Measurements from ENCODE around the gene CTDP1.

CTDP1 gene

GRCh38 chr18:79768745-79769144 lies 89.1 kb downstream of the CTDP1 start:
- H4K8ac ChIP-seq (ENCODE audit: low read length) = no peak overlapping the region
- no peak overlapping the region for H3K14ac ChIP-seq (ENCODE audit: low read length in 2 of 2)
- no peaks in the 10 kb centered on the region for H3K79me1 ChIP-seq (replicated peaks; ENCODE audit: low read length, poor library complexity, severe bottlenecking)
- no peak overlapping the region for H3K27ac ChIP-seq (ENCODE audit: low read length, poor library complexity, severe bottlenecking)
- no peak overlapping the region for H2BK5ac ChIP-seq (ENCODE audit: low read depth, low read length, poor library complexity, severe bottlenecking)
- no peak overlapping the region for H3K4ac ChIP-seq (ENCODE audit: low read depth in 1 of 2, low read length in 2 of 2)
- no peak overlapping the region for H3K4me3 ChIP-seq (ENCODE audit: insufficient read depth in 1 of 2, low read depth in 1 of 2, low read length in 2 of 2)
- no peak overlapping the region for H3K23ac ChIP-seq (ENCODE audit: low read length in 2 of 2)
- no peak overlapping the region for H4K91ac ChIP-seq (ENCODE audit: low read length)
- 83% methylated on average over 2 of the region's 3 CpGs for WGBS
- no peak for DNase-seq
- H3K9me3 ChIP-seq (ENCODE audit: control insufficient read depth, low read length) = peaks cover 23% of the 10 kb centered on the region
- H2BK12ac ChIP-seq (ENCODE audit: low read length in 2 of 2) = no peak overlapping the region
- H2BK120ac ChIP-seq (ENCODE audit: low read depth, low read length) = no peak overlapping the region
- H2AK5ac ChIP-seq (ENCODE audit: low read length, severe bottlenecking) = no peak overlapping the region
- H3K36me3 ChIP-seq (ENCODE audit: control insufficient read depth in 1 of 2, insufficient read depth in 2 of 2, low read depth in 1 of 2, low read length in 2 of 2) = no peaks in the 10 kb centered on the region
- no peaks in the 10 kb centered on the region for H3K4me1 ChIP-seq (ENCODE audit: control insufficient read depth, insufficient read depth, low read depth, low read length)
- H3K4me2 ChIP-seq (ENCODE audit: low read length, poor library complexity, severe bottlenecking) = no peak overlapping the region
- H2BK15ac ChIP-seq (ENCODE audit: low read depth, poor library complexity, severe bottlenecking) = no peak overlapping the region
- no peak overlapping the region for H3K9ac ChIP-seq (ENCODE audit: low read length)
- H3K18ac ChIP-seq (ENCODE audit: low read depth in 1 of 2, low read length in 2 of 2) = no peak overlapping the region
- H2AFZ ChIP-seq (ENCODE audit: low read depth, low read length) = no peak overlapping the region
- peaks cover 0 to 15% of the 10 kb centered on the region in 2 experiments for H3K27me3 ChIP-seq (ENCODE audit: control insufficient read depth in 1 of 2, insufficient read depth in 1 of 2, low read length in 2 of 2)

GRCh38 chr18:79769698-79770500 lies 90.3 kb downstream of the CTDP1 start:
- WGBS = 88% methylated on average over 28 of the region's 31 CpGs
- Histone ChIP-seq H2BK120ac (ENCODE audit: low read depth, low read length) (no peak overlapping the region), H3K79me1 (replicated peaks; ENCODE audit: low read length, poor library complexity, severe bottlenecking) (no peaks in the 10 kb centered on the region), H3K4ac (ENCODE audit: low read depth in 1 of 2, low read length in 2 of 2) (no peak overlapping the region), H2BK5ac (ENCODE audit: low read depth, low read length, poor library complexity, severe bottlenecking) (no peak overlapping the region), H2BK12ac (ENCODE audit: low read length in 2 of 2) (no peak overlapping the region), H3K9ac (ENCODE audit: low read length) (no peak overlapping the region), H3K27me3 (ENCODE audit: control insufficient read depth in 1 of 2, insufficient read depth in 1 of 2, low read length in 2 of 2) (peaks cover 0 to 15% of the 10 kb centered on the region in 2 experiments), H2AFZ (ENCODE audit: low read depth, low read length) (no peak overlapping the region), H2BK15ac (ENCODE audit: low read depth, poor library complexity, severe bottlenecking) (no peak overlapping the region), H4K8ac (ENCODE audit: low read length) (no peak overlapping the region), H3K23ac (ENCODE audit: low read length in 2 of 2) (no peak overlapping the region), H3K18ac (ENCODE audit: low read depth in 1 of 2, low read length in 2 of 2) (no peak overlapping the region), H3K4me3 (ENCODE audit: insufficient read depth in 1 of 2, low read depth in 1 of 2, low read length in 2 of 2) (no peak overlapping the region), H4K91ac (ENCODE audit: low read length) (no peak overlapping the region), H3K27ac (ENCODE audit: low read length, poor library complexity, severe bottlenecking) (no peak overlapping the region), H3K36me3 (ENCODE audit: control insufficient read depth in 1 of 2, insufficient read depth in 2 of 2, low read depth in 1 of 2, low read length in 2 of 2) (no peaks in the 10 kb centered on the region), H3K4me2 (ENCODE audit: low read length, poor library complexity, severe bottlenecking) (no peak overlapping the region), H3K9me3 (ENCODE audit: control insufficient read depth, low read length) (peaks cover 23% of the 10 kb centered on the region), H2AK5ac (ENCODE audit: low read length, severe bottlenecking) (no peak overlapping the region), H3K4me1 (ENCODE audit: control insufficient read depth, insufficient read depth, low read depth, low read length) (no peaks in the 10 kb centered on the region), H3K14ac (ENCODE audit: low read length in 2 of 2) (no peak overlapping the region)
- no peak for DNase-seq

- peaks cover 0 to 15% of the 10 kb centered on the region in 2 experiments for H3K27me3 ChIP-seq (ENCODE audit: control insufficient read depth in 1 of 2, insufficient read depth in 1 of 2, low read length in 2 of 2)
- H4K91ac ChIP-seq (ENCODE audit: low read length) = no peak overlapping the region
- WGBS = 79% methylated on average over 9 of the region's 11 CpGs
- H3K36me3 ChIP-seq (ENCODE audit: control insufficient read depth in 1 of 2, insufficient read depth in 2 of 2, low read depth in 1 of 2, low read length in 2 of 2) = no peaks in the 10 kb centered on the region
- H2BK12ac ChIP-seq (ENCODE audit: low read length in 2 of 2) = no peak overlapping the region
- H3K9me3 ChIP-seq (ENCODE audit: control insufficient read depth, low read length) = peaks cover 23% of the 10 kb centered on the region
- H2AK5ac ChIP-seq (ENCODE audit: low read length, severe bottlenecking) = no peak overlapping the region
- H2AFZ ChIP-seq (ENCODE audit: low read depth, low read length) = no peak overlapping the region
- no peak overlapping the region for H3K4ac ChIP-seq (ENCODE audit: low read depth in 1 of 2, low read length in 2 of 2)
- no peak overlapping the region for H3K18ac ChIP-seq (ENCODE audit: low read depth in 1 of 2, low read length in 2 of 2)
- H3K4me1 ChIP-seq (ENCODE audit: control insufficient read depth, insufficient read depth, low read depth, low read length) = no peaks in the 10 kb centered on the region
- H3K4me2 ChIP-seq (ENCODE audit: low read length, poor library complexity, severe bottlenecking) = no peak overlapping the region
- no peak overlapping the region for H3K23ac ChIP-seq (ENCODE audit: low read length in 2 of 2)
- H2BK5ac ChIP-seq (ENCODE audit: low read depth, low read length, poor library complexity, severe bottlenecking) = no peak overlapping the region
- H3K79me1 ChIP-seq (replicated peaks; ENCODE audit: low read length, poor library complexity, severe bottlenecking) = no peaks in the 10 kb centered on the region
- DNase-seq = no peak
- no peak overlapping the region for H3K14ac ChIP-seq (ENCODE audit: low read length in 2 of 2)
- no peak overlapping the region for H3K4me3 ChIP-seq (ENCODE audit: insufficient read depth in 1 of 2, low read depth in 1 of 2, low read length in 2 of 2)
- H2BK120ac ChIP-seq (ENCODE audit: low read depth, low read length) = no peak overlapping the region
- H3K9ac ChIP-seq (ENCODE audit: low read length) = no peak overlapping the region
- H4K8ac ChIP-seq (ENCODE audit: low read length) = no peak overlapping the region
- H3K27ac ChIP-seq (ENCODE audit: low read length, poor library complexity, severe bottlenecking) = no peak overlapping the region
- no peak overlapping the region for H2BK15ac ChIP-seq (ENCODE audit: low read depth, poor library complexity, severe bottlenecking)
These were observed 90.9 kb downstream of the CTDP1 start for GRCh38 chr18:79770501-79770815.

- H3K9ac ChIP-seq (ENCODE audit: low read length) = no peak overlapping the region
- no peak overlapping the region for H2BK15ac ChIP-seq (ENCODE audit: low read depth, poor library complexity, severe bottlenecking)
- no peak overlapping the region for H3K4ac ChIP-seq (ENCODE audit: low read depth in 1 of 2, low read length in 2 of 2)
- H3K79me1 ChIP-seq (replicated peaks; ENCODE audit: low read length, poor library complexity, severe bottlenecking) = no peaks in the 10 kb centered on the region
- H3K14ac ChIP-seq (ENCODE audit: low read length in 2 of 2) = no peak overlapping the region
- H2BK5ac ChIP-seq (ENCODE audit: low read depth, low read length, poor library complexity, severe bottlenecking) = no peak overlapping the region
- no peak overlapping the region for H3K23ac ChIP-seq (ENCODE audit: low read length in 2 of 2)
- DNase-seq = no peak
- no peak overlapping the region for H4K91ac ChIP-seq (ENCODE audit: low read length)
- H3K27ac ChIP-seq (ENCODE audit: low read length, poor library complexity, severe bottlenecking) = no peak overlapping the region
- H3K9me3 ChIP-seq (ENCODE audit: control insufficient read depth, low read length) = peaks cover 23% of the 10 kb centered on the region
- no peak overlapping the region for H3K4me2 ChIP-seq (ENCODE audit: low read length, poor library complexity, severe bottlenecking)
- 68% methylated on average over 16 of the region's 24 CpGs for WGBS
- no peak overlapping the region for H3K18ac ChIP-seq (ENCODE audit: low read depth in 1 of 2, low read length in 2 of 2)
- H2BK12ac ChIP-seq (ENCODE audit: low read length in 2 of 2) = no peak overlapping the region
- peak overlapping the region in 1 of 2 experiments; percentile 22 for H3K4me3 ChIP-seq (ENCODE audit: insufficient read depth in 1 of 2, low read depth in 1 of 2, low read length in 2 of 2)
- H3K4me1 ChIP-seq (ENCODE audit: control insufficient read depth, insufficient read depth, low read depth, low read length) = no peaks in the 10 kb centered on the region
- no peaks in the 10 kb centered on the region for H3K36me3 ChIP-seq (ENCODE audit: control insufficient read depth in 1 of 2, insufficient read depth in 2 of 2, low read depth in 1 of 2, low read length in 2 of 2)
- no peak overlapping the region for H2BK120ac ChIP-seq (ENCODE audit: low read depth, low read length)
- no peak overlapping the region for H4K8ac ChIP-seq (ENCODE audit: low read length)
- H3K27me3 ChIP-seq (ENCODE audit: control insufficient read depth in 1 of 2, insufficient read depth in 1 of 2, low read length in 2 of 2) = peaks cover 0 to 15% of the 10 kb centered on the region in 2 experiments
- H2AFZ ChIP-seq (ENCODE audit: low read depth, low read length) = no peak overlapping the region
- no peak overlapping the region for H2AK5ac ChIP-seq (ENCODE audit: low read length, severe bottlenecking)
These were observed 91.2 kb downstream of the CTDP1 start for GRCh38 chr18:79770826-79771225.

Measured in mesenchymal stem cell (in vitro differentiated cells and primary cell).